ENCODE results near the gene SRPK1. TPM values are rescaled to one million over a fixed set of nuclear protein-coding genes. Genes with fewer than 3 reads are reported as not detected.
A peak's percentile ranks its signal among the peaks of the same experiment; 100 is the strongest.

Gene SRPK1
- total and polyA plus RNA-seq, 8 donors: 34.1 to 47.0 (median 39.5) TPM

DNA sequence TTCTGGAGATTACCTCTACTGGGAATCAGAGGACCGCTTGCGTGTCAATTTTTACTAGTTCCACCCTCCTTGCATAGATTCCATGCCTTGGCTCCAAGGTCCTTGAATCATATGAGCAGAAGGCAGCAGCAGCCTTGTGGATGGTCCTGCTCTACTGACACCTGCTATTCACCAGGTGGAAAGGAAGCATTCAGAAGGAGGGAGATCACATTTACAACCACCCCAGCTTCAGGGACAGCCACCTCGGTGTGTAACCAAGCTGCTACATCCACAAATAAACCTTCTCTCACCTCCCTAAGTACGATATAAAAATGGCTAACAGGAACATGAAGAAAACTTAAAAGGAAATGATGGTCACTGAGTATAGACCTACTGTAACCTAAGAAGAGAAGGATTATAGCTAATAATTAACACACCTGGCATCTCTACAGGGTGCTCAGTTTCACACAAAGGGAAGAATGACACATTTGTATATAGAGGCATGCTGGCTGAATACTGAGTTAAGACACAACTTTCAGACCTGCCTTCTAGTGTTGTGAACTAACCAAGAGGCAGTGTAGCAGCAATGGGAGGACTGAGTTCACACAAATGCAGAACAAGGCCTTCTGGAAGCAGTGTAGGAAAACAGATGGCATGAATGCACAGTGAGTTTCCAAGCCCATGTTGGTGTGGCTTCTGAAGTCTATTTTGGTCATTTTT, 46.3 kb upstream of the SRPK1 start:
- intact Hi-C loops (cut with DNase I): no loop called here
- ATAC-seq: peak; percentile 54
- no peak overlapping the region for H3K4me3 ChIP-seq
- no peaks in the 10 kb centered on the region for H3K4me1 ChIP-seq
- DNase-seq: no peak
- H3K27ac ChIP-seq: no peak overlapping the region
- H3K27me3 ChIP-seq: no peaks in the 10 kb centered on the region
- no peaks in the 10 kb centered on the region for H3K9me3 ChIP-seq
- TF ChIP-seq CTCF (IDR thresholded peaks at IDR 0.05): no peak
- no peaks in the 10 kb centered on the region for H3K36me3 ChIP-seq

DNA sequence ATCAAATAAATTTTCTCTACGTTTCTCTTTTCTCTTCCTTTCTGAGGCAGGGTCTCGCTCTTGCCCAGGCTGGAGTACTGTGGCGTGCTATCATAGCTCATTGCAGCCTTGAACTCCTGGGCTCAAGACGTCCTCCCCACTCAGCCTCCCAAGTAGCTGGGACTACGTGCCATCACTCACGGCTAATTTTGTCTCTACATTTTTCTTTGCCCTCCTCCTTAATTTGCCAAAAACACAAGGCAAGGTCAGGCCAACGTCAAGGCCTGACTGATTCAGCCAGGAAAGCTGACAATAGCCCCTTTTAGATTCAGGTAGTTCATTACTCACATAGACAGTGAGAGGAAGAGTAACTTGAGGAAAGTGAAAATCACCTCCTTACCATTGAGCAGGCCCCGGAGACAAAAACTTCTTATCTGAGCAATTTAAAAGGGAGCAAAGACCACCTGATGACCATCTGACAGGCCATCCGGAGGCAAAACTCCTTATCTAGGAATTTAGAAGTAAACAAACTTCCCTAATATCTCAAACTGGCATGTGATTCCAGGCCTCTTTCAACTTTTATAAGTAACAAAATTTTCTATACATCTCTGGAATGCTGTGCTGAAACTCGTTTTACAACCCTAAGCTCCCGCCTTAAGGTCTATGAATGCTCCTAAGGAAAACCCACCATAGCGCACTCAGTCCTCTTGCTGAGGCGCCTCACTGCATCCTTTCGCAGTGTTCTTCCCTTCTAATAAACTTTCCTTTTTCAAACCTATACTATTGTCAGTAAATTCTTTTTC, 42.1 kb upstream of the SRPK1 start:
- TF ChIP-seq CTCF (IDR thresholded peaks at IDR 0.05): no peak
- ATAC-seq (no peak), DNase-seq (no peak)
- Histone ChIP-seq H3K36me3 (no peaks in the 10 kb centered on the region), H3K27ac (no peak overlapping the region), H3K4me3 (no peak overlapping the region), H3K9me3 (no peaks in the 10 kb centered on the region), H3K27me3 (no peaks in the 10 kb centered on the region), H3K4me1 (no peaks in the 10 kb centered on the region)
- intact Hi-C loops (cut with DNase I): no loop called here

- TF ChIP-seq CTCF (IDR thresholded peaks at IDR 0.05): no peak
- Histone ChIP-seq H3K27me3 (no peaks in the 10 kb centered on the region), H3K9me3 (no peaks in the 10 kb centered on the region), H3K4me1 (no peaks in the 10 kb centered on the region), H3K4me3 (no peak overlapping the region), H3K27ac (no peak overlapping the region), H3K36me3 (no peaks in the 10 kb centered on the region)
- intact Hi-C loops (cut with DNase I): no loop called here
- peak; percentile 72 for ATAC-seq
- DNase-seq: no peak
Observed at GRCh38 chr6:35960187-35960586, 39.3 kb upstream of the SRPK1 start.

GRCh38 chr6:35955970-35956369, 35.1 kb upstream of the SRPK1 start:
- H3K27me3 ChIP-seq: no peaks in the 10 kb centered on the region
- H3K36me3 ChIP-seq: no peaks in the 10 kb centered on the region
- no peak for DNase-seq
- ATAC-seq: no peak
- intact Hi-C loops (cut with DNase I): no loop called here
- H3K4me1 ChIP-seq: no peaks in the 10 kb centered on the region
- no peak overlapping the region for H3K27ac ChIP-seq
- no peak for TF ChIP-seq CTCF (IDR thresholded peaks at IDR 0.05)
- H3K9me3 ChIP-seq: no peaks in the 10 kb centered on the region
- H3K4me3 ChIP-seq: no peak overlapping the region

DNA sequence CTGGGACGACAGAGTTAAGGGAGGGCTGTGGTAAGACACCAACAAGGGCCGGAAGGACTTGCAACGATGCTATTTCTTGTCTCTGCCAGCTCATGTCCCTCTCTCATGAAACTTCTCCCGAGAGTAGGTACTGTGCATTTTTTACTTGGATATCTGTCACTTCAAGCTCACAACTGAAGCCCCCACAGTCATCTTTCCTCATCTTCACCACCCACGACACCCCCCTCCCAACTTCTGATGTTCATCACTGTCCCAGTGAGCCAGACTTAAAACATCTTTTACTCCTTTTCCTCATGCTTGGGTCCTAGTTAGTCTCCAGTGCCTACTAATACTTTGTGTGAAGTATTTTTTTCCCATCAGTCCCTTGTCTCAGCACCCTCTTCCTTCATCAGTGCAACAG, 34.6 kb upstream of the SRPK1 start:
- Histone ChIP-seq H3K27ac (no peak overlapping the region), H3K4me3 (no peak overlapping the region), H3K36me3 (no peaks in the 10 kb centered on the region), H3K27me3 (no peaks in the 10 kb centered on the region), H3K4me1 (no peaks in the 10 kb centered on the region), H3K9me3 (no peaks in the 10 kb centered on the region)
- intact Hi-C loops (cut with DNase I): no loop called here
- no peak for DNase-seq
- no peak for TF ChIP-seq CTCF (IDR thresholded peaks at IDR 0.05)
- no peak for ATAC-seq

Measured in left lung (tissue), 10 donors.